GM12872 (cell line): ENCODE measurements around the gene LMF1.

Experiments
- CTCF ChIP-seq: IDR thresholded peaks from 3 replicates; pipeline ENCODE4 v1.5.1; 2011; ENCODE audit warnings: low read depth, mild to moderate bottlenecking, low read length, moderate library complexity; ENCODE audit not compliant: insufficient read depth

Gene LMF1

GRCh38 chr16:935684-936083 lies 35.1 kb downstream of the LMF1 start:
- TF ChIP-seq CTCF: no peak

GRCh38 chr16:934178-934577 lies 36.6 kb downstream of the LMF1 start:
- no peak for TF ChIP-seq CTCF

- TF ChIP-seq CTCF: no peak
Measured at GRCh38 chr16:933581-933980, 37.2 kb downstream of the LMF1 start.

DNA sequence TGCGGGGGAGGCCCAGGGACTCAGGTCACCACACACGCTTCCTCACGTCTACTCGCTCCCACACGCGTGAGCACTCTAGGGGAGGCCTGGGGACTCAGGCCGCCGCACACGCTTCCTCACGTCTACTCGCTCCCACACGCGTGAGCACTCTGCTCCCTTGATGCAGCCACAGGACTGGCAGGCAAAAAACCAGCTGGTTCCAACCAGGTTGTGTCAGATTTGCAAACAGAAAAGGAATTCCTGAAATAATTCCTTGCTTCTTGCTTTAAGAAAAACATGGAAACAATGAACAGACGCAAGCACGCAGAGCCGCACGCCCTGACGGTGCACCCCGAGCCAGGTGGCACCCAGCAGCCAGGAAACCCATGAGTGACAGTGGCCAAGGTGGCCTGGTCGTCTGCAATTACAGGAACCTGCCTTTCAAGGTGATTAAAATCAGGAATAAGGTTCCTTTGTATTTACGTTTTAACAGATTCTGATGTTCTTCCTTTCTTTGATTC lies 37.9 kb downstream of the LMF1 start:
- TF ChIP-seq CTCF: no peak

DNA sequence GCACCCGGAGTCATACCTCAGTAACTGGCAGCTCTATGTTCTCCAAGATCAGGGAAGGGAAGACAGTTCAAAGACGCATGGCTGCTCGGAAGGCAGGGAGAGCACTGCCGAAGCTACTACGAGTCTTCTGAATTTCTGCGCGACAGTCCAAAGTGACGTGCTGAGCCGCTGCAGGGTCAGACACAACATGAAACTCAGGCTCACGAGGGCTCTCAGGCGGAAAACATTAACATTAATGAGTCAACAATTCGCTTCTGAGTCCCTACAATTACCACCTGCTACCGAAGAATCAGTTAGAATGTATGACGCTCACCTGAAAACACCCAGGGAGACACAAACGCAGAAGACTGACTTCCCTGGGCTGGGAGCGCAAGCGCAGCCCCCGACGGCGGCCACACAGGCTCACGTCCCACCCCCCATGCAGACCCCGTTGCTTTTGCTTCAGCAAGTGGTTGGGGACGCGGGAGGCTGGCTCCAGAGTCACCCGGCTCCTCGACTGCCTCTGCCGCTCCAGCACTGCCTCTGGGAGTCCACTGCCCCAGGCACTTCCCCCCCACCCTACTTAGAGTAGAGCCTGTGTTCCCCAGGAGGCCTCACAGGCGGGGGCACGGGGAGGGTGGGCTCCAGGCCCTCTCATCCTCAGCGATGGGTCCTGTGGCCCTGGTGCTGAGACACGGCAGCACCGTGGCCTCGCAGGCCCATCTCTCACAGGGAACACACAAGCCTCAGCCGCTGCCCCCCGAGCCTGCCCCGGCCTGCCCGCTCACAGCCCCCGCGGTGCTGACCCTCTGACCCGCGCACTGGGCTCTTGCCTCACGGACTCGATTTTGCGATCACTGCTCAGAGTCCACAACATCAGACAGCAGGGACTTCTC lies 38.9 kb downstream of the LMF1 start:
- TF ChIP-seq CTCF: no peak

DNA sequence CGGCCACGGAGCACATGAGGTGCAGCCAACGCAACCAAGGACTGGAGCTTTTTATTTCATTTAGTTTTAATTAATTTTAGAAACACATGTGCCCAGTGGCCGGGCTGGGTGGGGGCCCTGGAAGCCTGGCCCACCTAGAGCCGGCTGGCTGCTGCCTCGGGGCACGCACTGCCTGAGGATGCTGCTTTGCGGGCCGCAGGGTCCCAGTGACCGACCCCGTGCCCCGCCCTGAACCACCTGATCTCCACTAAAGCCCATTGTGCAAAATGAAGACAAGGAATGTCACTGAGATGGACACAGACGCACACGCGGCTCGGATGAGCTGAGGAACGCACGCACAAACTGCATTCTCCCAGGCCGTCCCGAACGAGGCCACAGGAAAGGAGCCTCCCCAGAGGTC lies 39.6 kb downstream of the LMF1 start:
- no peak for TF ChIP-seq CTCF

GRCh38 chr16:930511-930910 lies 40.3 kb downstream of the LMF1 start:
- TF ChIP-seq CTCF: no peak
